T-helper 2 cell (primary cell): ENCODE data around the gene MAGEF1.
"Not testable (repeated sequence)": the region's sequence is repeated elsewhere in the genome, so short reads cannot be mapped to it uniquely, and the experiment has no call there.

Source experiments
- DNase-seq, 5 experiments: peaks; one replicate each; pipeline versions ENCODE4 v3.0.0 to v3.0.0-alpha.2; 2012 to 2022

MAGEF1 gene

GRCh38 chr3:184742676-184743135 lies 30.8 kb upstream of the MAGEF1 start:
- DNase-seq = no peak

- DNase-seq = no peak
Observed at GRCh38 chr3:184741798-184742675, 30.2 kb upstream of the MAGEF1 start.

DNA sequence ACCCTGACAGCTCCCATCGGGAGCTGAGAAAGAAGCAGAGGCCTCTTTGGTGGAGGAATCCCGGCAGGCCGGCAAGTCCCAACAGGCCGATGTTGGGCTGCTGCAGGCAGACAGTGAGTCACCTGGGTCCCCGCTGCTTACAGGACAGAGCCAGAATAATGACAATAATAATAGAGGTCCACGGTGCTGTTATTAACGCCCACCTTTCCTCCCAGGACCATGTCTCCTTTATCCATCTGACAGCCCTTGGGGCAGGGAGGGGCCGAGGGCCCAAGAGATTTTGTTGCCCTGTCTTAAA lies 29.3 kb upstream of the MAGEF1 start:
- no peak for DNase-seq

DNA sequence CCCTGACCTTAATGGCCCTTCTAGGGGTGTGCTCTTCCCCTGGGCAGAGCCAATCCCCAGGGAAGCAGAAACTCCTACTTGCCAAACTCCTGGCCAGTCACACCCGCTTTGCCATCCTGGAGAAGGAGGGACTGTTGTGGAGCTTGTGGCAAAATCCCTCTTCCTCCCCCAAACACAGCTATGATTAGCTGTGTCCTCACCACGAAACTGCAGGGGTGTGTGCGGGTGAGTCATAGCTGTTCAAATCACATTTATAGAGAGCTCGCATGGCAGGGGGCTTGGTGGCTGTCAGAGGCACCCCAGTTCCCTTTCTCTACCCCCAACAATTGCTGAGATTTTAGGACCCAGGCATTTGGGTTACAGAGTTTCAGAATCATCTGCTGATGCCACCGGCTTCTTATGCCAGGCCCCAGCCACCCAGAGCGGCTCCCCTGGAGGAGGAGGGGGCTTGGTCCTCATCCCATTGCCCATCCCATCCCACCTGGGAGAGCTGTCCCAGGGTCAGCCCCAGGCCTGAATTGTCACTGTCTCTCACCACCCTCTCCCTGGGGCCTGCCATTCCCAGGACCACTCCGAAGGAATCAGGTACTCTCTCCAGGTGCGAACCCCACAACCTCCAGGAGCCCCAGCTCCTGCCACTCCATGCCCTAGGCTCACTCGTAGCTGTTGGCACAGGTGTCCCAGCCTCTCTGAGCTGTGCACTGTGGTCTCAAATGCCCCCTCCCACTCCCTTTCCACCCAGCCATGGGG lies 28.8 kb upstream of the MAGEF1 start:
- peak in 1 of 5 experiments; percentile 17 for DNase-seq

DNA sequence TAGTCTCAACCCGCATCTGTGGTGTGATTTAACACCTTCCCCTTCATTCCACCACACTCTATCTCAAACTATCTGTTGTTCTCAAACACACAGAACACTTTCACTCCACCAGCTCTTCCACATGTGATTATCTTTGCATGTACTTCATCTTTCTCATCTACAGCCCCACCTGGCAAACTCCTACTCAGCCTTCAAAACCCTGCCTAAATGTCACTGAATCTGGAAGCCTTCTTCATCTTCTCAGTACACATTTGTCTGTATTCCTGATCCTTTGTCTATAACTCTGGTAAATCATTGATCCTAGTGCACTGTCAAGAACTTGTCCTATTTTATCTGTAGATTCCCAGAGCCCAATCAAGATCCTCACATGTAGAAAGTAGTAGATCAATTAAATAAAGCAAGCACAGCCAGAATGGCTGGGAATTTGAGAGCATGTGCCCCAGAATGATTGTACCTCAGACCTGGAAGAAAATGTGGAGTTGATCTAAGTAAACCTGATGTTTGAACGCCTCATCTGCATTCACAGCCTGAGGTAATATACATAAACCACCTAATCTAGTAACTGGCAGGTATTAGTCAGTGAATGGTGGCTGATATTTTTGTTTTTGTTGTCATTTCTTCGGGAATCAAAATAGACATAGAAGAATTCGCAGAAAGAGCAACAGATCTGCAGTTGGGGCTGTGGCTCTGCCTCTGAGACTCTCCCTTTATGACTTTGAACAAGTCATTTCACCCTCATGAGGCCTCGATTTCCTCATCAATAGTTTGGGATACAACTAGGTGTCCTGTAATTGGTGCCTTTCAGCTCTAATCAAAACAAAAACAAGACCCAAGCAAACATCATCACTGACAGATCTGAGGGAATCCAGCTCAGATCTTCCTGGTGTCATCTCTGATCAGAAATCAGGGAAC lies 28.0 kb upstream of the MAGEF1 start:
- no peak for DNase-seq

DNA sequence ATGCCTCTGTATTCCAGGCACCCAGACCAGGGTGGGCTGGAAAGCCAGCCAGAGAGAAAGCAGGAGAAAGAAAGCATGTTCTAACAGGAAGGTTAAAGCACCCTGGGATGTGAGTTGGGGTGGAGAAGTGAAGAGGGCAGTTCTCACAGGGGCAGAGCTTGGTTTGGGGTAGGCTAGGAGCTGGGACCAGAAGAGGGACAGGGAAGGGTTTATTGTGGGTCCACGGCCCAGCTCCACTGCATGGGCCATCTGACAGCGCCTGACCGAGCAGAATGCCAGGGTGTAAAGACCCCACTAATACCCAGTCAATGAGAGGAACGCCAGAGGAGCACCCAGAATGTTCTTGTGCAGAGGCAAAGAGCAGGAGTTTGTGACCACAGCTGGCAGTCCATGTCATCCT lies 27.1 kb upstream of the MAGEF1 start:
- no peak for DNase-seq

DNA sequence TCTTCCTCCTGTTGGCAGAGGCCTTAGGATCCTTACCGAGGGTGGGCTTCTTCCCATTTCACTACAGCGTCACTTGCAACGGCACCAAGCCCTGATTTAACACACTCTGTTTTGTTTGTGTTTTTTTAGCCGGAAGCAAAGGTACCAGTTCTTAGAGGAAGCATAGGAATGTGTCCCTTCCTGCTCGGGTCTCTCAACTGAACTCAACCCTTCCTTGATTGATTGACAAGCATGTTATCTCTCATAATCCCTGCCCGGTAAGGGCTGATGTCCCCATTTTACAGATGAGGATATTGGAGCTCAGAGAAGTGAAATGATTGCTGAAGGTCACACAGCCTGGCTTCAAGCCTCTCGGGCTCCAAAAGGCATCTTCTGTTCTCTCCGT lies 26.6 kb upstream of the MAGEF1 start:
- DNase-seq = no peak

DNA sequence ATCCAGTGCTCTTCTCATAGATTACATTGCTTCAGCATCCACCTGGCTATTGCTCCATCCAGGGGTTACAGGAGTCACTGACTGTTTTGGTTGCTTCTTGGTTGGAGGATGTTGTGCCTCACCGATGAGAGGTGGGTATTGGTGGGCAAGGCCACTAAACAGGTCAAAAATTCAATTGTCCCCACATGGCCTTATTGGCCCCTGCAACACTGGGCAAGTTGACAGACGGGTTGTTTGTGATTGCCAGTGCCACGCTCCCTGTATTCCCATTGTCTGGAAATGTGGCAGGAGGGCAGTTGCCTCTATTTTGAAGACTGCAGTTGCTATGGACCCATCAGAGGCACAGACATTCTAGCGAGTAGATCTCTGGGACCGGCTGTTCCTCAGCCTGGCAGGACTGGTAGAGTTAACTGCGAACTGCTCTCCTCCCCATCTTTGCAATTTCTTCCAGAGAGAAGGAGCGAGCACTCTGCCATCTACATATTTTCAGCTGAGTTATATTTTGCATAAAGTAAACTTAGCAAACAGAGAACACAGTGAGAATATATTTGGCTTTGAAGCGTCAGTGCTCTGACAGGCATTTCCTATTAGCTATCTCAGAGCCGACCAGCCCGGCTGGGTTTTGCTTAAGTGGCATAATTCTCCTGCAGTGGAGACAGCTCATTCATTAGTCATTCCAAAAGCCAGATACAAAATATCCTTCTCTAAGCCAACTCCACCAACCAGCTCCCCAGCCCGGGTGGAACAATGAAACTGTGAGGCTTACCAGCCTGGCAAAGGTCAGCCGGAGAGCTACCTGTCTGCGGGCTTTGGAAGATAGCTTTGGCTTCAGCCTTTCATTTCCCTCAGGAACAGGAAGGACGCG lies 26.0 kb upstream of the MAGEF1 start:
- no peak for DNase-seq

DNA sequence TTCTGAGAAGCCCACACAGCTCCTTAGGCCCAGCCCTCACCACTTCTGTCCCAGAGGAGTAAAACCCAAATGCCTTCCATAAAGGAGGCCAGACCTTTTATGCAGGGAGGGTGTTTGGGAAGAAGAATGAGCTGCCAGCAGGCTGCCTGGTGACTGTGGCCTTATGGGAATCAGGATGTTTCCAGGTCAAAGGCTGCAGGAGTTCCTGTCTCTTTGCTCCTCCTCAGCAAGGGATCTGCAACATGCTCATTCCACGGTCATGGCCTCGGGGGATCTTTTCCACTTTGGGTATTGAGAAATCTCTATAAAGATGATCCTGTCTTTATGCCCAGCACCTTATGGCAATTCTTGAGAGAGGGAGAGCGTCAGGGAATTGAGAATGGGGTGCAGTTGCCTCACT lies 25.2 kb upstream of the MAGEF1 start:
- DNase-seq = no peak

- no peak for DNase-seq
Observed at GRCh38 chr3:184734903-184735701, 23.2 kb upstream of the MAGEF1 start.

DNA sequence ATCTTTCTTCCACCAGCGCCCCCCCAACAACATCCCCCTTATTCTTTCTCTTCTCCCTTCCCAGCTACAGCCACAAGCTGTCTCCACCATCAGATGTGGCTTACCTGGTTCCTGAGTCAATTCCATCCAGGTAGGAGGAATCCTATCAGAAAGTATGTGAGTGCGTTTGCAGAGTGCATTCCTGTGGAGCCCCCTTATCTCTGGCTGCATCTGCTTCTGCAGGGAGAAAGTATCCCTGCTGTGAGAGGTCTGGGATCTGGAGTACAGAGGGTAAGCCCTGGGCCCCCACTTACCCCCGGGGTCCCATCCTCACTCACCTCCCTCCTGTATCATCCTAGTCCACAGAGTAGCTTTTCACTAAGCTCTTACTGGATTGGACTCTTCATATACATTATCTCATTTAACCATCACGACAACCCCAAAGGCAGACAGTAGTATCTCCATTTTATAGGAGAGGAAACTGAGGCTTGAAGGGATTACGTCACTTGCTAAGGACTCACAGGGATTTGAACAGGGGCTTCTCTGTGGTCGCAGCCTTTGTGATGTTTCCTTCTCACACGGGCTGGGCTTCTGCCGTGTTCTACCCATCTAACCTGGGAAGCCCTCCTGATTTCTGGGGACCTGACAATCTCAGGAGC lies 22.2 kb upstream of the MAGEF1 start:
- no peak for DNase-seq

DNA sequence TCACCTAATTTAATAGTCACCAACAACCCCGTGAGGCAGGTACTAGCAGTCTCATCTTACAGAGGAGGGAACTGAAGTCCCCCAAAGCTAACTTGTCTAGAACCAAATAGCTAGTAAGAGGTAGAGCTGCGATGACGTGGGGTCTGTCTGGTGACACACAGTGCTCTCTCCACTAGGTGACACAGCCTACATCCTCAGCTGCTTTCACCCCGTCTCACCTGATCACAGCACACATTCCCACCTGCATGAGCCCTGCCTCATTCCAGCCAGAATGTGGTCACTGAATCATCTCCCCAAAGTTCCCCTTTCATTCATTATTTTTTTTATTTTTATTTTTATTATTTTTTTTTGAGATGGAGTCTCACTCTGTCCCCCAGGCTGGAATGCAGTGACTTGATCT lies 21.3 kb upstream of the MAGEF1 start:
- no peak for DNase-seq

DNA sequence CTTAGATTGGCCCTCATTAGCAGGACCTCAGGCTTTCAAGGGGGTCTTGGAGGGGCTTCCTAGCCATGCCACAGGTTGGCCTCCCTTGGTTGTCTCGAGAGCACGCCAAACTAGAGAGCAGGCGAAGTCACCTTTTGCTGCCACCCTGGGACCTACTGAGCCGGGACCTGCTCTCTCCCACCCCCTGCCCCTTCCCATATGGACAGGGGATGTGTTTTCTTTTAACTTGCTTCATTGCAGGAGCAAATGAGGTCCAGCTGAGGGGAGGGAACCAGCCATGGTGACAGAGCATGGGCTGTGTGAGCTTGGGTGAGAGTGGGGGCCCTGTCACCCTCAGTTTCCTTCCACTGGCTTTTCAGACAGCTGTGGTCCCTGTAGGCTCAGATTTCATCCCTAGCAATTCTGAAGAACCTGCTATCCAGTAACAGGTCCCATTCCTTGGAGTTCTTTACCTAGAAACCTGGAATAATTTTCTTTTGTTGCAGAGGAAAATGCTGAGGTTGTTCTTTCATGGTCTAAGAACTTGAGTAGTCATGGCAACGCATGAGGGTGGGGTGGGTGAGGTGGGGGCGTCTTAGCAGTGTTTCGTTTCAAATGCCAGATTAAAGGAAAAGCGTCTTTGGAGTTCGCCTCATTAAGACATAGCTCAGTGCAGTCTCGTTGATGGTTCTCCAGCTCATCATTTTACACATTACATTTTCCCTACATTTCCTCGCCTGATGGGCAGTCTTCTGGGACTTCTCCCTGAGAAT lies 20.1 kb upstream of the MAGEF1 start:
- no peak for DNase-seq

- no peak for DNase-seq
Observed at GRCh38 chr3:184730924-184731323, 19.1 kb upstream of the MAGEF1 start.

DNA sequence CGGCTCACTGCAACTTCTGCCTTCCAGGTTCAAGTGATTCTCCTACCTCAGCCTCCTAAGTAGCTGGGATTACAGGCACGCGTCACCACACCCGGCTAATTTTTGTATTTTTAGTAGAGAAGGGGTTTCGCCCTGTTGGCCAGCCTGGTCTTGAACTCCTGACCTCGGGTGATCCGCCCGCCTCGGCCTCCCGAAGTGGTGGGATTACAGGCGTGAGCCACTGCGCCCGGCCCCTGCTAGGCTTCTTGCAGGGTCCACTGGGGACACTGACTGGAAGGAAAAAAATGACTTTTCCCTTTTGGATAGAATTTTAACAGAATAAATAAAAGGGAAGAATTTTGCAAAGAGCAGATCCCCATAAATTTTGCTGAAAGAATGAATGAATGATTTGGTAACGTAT lies 17.3 kb upstream of the MAGEF1 start:
- DNase-seq = not testable (repeated sequence)

DNA sequence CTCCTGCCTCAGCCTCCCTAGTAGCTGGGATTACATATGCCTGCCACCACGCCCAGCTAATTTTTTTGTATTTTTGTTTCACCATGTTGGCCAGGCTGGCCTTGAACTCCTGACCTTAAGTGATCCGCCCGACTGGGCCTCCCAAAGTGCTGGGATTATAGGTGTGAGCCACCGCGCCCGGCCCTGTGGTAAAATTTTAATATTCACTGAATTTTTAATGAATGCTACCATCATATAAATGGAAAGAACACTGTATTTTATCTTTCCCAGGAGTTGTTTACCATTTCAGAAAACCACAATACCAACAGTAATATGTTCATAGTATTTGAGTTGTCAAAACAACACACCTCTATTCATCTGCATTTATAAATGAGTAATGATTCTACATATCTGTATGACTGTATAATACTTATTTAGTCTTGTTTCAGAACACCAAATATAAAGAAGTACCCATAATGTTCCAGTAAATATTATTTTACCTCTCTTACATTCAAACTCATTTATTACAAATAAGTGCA lies 16.2 kb upstream of the MAGEF1 start:
- no peak for DNase-seq

- DNase-seq = peak in 2 of 5 experiments; percentile 13 to 58
Observed at GRCh38 chr3:184727357-184728009, 15.6 kb upstream of the MAGEF1 start.

- DNase-seq = no peak
Observed at GRCh38 chr3:184726497-184726896, 14.6 kb upstream of the MAGEF1 start.

DNA sequence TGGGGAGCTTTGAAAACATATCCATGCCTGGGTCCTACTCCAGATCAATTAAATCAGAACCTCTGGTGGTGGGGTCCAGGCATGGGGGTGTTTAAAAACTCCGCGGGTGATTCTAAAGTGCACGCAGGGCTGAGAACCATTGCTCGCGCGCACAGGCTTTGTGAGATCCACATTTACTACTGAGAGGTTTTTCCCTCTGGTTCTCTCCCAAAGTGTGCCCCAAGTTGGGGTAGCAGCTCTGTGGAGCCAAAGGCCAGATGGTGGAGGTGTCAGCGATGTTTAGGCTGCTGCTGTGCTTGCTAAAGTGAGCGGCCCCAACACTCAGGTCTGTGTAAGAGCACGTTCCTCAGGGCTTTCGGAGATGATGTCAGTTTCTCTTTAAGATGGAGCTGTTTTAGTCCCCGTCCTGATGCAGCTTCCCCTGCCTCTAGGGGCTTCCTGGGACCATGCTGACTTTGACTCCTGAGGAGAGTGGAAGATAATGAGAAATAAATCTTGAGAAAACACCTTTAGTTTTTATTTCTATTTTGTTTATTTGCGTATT lies 13.4 kb upstream of the MAGEF1 start:
- DNase-seq = no peak
